ENCODE measurements around the gene ADCY9. TPM values are rescaled to one million over a fixed set of nuclear protein-coding genes. Genes with fewer than 3 reads are reported as not detected.

ADCY9 gene
- total and polyA plus RNA-seq, 2 experiments from 2014 or later: 7.1 to 28.4 TPM

DNA sequence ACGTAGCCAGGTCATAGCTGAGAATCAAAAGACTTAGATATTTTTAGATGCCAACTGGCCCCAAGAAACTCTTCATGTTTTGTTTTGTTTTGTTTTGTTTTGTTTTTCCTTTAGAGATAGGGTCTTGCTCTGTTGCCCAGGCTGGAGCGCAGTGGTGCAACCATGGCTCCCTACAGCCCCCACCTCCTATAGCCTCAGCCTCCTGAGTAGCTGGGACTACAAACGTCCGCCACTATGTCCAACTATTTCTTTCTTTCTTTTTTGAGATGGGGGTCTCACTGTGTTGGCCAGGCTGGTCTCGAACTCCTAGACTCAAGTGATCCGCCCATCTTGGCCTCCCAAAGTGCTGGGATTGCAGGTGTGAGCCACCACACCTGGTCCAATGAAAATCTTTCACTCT, 107.1 kb downstream of the ADCY9 start:
- DNase-seq (ENCODE audit: low read depth in 1 of 2, low spot score in 1 of 2): no peak
- Histone ChIP-seq H3K36me3 (no peaks in the 10 kb centered on the region), H3K27ac (no peak overlapping the region), H3K4me1 (ENCODE audit: low read depth) (peaks cover 5% of the 10 kb centered on the region), H3K4me3 (no peak overlapping the region), H3K27me3 (no peaks in the 10 kb centered on the region), H3K9me3 (ENCODE audit: low read depth) (no peaks in the 10 kb centered on the region)
- no peak for TF ChIP-seq CTCF (IDR thresholded peaks at IDR 0.05; ENCODE audit: low read depth, low read length)

DNA sequence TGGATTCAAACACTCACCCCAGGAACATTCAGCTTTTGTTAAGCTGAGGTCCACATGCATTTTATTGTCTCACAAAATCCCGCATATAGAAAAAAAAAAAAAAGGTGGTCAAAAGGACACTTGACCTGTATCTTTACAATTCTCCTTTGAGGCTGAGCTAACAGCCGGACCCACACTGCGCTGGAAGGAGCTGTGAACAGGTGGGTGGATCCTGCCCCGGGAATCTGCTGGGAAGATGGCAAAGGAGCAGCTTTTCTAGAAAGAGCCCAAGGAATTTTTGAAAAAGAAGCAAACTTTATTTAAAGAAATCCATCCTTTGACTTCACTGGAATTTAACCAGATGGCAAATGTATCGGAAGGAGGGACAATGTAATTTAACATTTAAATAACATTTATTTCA, 108.1 kb downstream of the ADCY9 start:
- Histone ChIP-seq H3K4me1 (ENCODE audit: low read depth) (peaks cover 5% of the 10 kb centered on the region), H3K36me3 (no peaks in the 10 kb centered on the region), H3K9me3 (ENCODE audit: low read depth) (no peaks in the 10 kb centered on the region), H3K27me3 (no peaks in the 10 kb centered on the region), H3K27ac (no peak overlapping the region), H3K4me3 (no peak overlapping the region)
- no peak for TF ChIP-seq CTCF (IDR thresholded peaks at IDR 0.05; ENCODE audit: low read depth, low read length)
- DNase-seq (ENCODE audit: low read depth in 1 of 2, low spot score in 1 of 2): no peak

- Histone ChIP-seq H3K4me1 (ENCODE audit: low read depth) (peaks cover 5% of the 10 kb centered on the region), H3K36me3 (no peaks in the 10 kb centered on the region), H3K27ac (no peak overlapping the region), H3K9me3 (ENCODE audit: low read depth) (no peaks in the 10 kb centered on the region), H3K27me3 (no peaks in the 10 kb centered on the region), H3K4me3 (no peak overlapping the region)
- TF ChIP-seq CTCF (IDR thresholded peaks at IDR 0.05; ENCODE audit: low read depth, low read length): no peak
- no peak for DNase-seq (ENCODE audit: low read depth in 1 of 2, low spot score in 1 of 2)
Observed at GRCh38 chr16:4006397-4006999, 109.7 kb downstream of the ADCY9 start.

- no peak for TF ChIP-seq CTCF (IDR thresholded peaks at IDR 0.05; ENCODE audit: low read depth, low read length)
- H3K36me3 ChIP-seq: no peaks in the 10 kb centered on the region
Observed at GRCh38 chr16:4005731-4006130, 110.5 kb downstream of the ADCY9 start.

GRCh38 chr16:4005281-4005680, 111.0 kb downstream of the ADCY9 start:
- H3K9me3 ChIP-seq (ENCODE audit: low read depth): no peaks in the 10 kb centered on the region
- H3K27me3 ChIP-seq: no peaks in the 10 kb centered on the region
- DNase-seq (ENCODE audit: low read depth in 1 of 2, low spot score in 1 of 2): no peak
- no peak overlapping the region for H3K4me3 ChIP-seq
- no peak for TF ChIP-seq CTCF (IDR thresholded peaks at IDR 0.05; ENCODE audit: low read depth, low read length)
- H3K36me3 ChIP-seq: no peaks in the 10 kb centered on the region
- peaks cover 5% of the 10 kb centered on the region for H3K4me1 ChIP-seq (ENCODE audit: low read depth)
- H3K27ac ChIP-seq: no peak overlapping the region

More at GRCh38 chr16:4005731-4006130, 110.5 kb downstream of the ADCY9 start:
- Histone ChIP-seq H3K9me3 (ENCODE audit: low read depth) (no peaks in the 10 kb centered on the region), H3K27ac (no peak overlapping the region), H3K4me3 (no peak overlapping the region), H3K4me1 (ENCODE audit: low read depth) (peaks cover 5% of the 10 kb centered on the region), H3K27me3 (no peaks in the 10 kb centered on the region)
- DNase-seq (ENCODE audit: low read depth in 1 of 2, low spot score in 1 of 2): no peak
